K562 (cell line): ENCODE data around the gene SAMD11. TPM values are rescaled to one million over a fixed set of nuclear protein-coding genes. Genes with fewer than 3 reads are reported as not detected.
A peak's percentile ranks its signal among the peaks of the same experiment; 100 is the strongest.

Experiments
- EZH2 ChIP-seq: IDR thresholded peaks from 2 replicates; pipeline ENCODE4 v1.6.1; 2012; ENCODE audit warnings: low read depth, mild to moderate bottlenecking, inconsistent platforms, low read length, borderline replicate concordance
- JUN ChIP-seq, 2 experiments: sonication (generic) in 1 of 2; formaldehyde crosslinking in 1 of 2; IDR thresholded peaks; 2 replicates each; pipeline versions ENCODE4 v1.6.1 to v1.8.0; 2012 to 2022; ENCODE audit warnings: borderline replicate concordance in 2 of 2, mild to moderate bottlenecking in 2 of 2, improper control_type of control experiment in 1 of 2, low read depth in 1 of 2, low read length in 1 of 2, missing genetic modification reagents in 1 of 2
- POLR3G ChIP-seq: IDR thresholded peaks from 2 replicates; pipeline ENCODE4 v1.6.1; 2011; ENCODE audit not compliant: insufficient read length, insufficient replicate concordance; ENCODE audit errors: extremely low read depth
- RB1 ChIP-seq: fragments of 450-650 bp; IDR thresholded peaks from 2 replicates; pipeline ENCODE4 v1.6.1; 2017; ENCODE audit warnings: low read depth, mild to moderate bottlenecking
- RBM25 ChIP-seq: fragments of 200-400 bp; formaldehyde crosslinking; IDR thresholded peaks from 2 replicates; pipeline ENCODE4 v1.6.1; 2018; ENCODE audit warnings: low read length, low read depth, moderate library complexity; ENCODE audit not compliant: severe bottlenecking
- SFPQ ChIP-seq: fragments of 200-400 bp; formaldehyde crosslinking; IDR thresholded peaks from 2 replicates; pipeline ENCODE4 v1.6.1; 2017; ENCODE audit warnings: mild to moderate bottlenecking, low read depth, low read length, moderate library complexity
- SMAD2 ChIP-seq: fragments of 150-350 bp; IDR thresholded peaks from 2 replicates; pipeline ENCODE4 v1.6.1; 2014; ENCODE audit warnings: low read depth, mild to moderate bottlenecking, low read length
- SMAD3 ChIP-seq: fragments of 450-650 bp; formaldehyde crosslinking; conservative IDR thresholded peaks from 2 replicates; pipeline ENCODE4 v1.4.0; 2020; ENCODE audit warnings: mild to moderate bottlenecking
- SOX6 ChIP-seq: fragments of 450-650 bp; IDR thresholded peaks from 2 replicates; pipeline ENCODE4 v1.6.1; 2014; ENCODE audit warnings: mild to moderate bottlenecking
- SRSF3 ChIP-seq: fragments of 200-400 bp; formaldehyde crosslinking; IDR thresholded peaks from 2 replicates; pipeline ENCODE4 v1.6.1; 2016; ENCODE audit warnings: mild to moderate bottlenecking, low read length, moderate library complexity; ENCODE audit not compliant: insufficient read depth
- XRCC3 ChIP-seq: fragments of 450-650 bp; IDR thresholded peaks from 2 replicates; pipeline ENCODE4 v1.6.1; 2017; ENCODE audit warnings: mild to moderate bottlenecking, moderate library complexity
- YY1 ChIP-seq, 3 experiments: IDR thresholded peaks; 2 replicates each; pipeline ENCODE4 v1.6.1; 2011; ENCODE audit warnings: low read length in 2 of 3, mild to moderate bottlenecking in 2 of 3, moderate library complexity in 2 of 3, borderline replicate concordance in 1 of 3, control low read depth in 1 of 3, low read depth in 1 of 3; ENCODE audit not compliant: insufficient read depth in 3 of 3, insufficient replicate concordance in 2 of 3, control insufficient read depth in 1 of 3, insufficient read length in 1 of 3; ENCODE audit errors: extremely low read depth in 1 of 3
- ZNF253 ChIP-seq: fragments of 250-450 bp; sonication (Bioruptor Pico); conservative IDR thresholded peaks from 2 replicates; pipeline ENCODE4 v1.6.1; 2021; ENCODE audit warnings: mild to moderate bottlenecking
- ZNF507 ChIP-seq: conservative IDR thresholded peaks from 2 replicates; pipeline ENCODE4 v1.6.1; 2017; ENCODE audit warnings: missing genetic modification characterization, missing compliant biosample characterization
- ZNF609 ChIP-seq: sonication (generic); formaldehyde crosslinking; IDR thresholded peaks from 2 replicates; pipeline ENCODE4 v1.8.1; 2023; ENCODE audit warnings: missing genetic modification reagents, mild to moderate bottlenecking, borderline replicate concordance
- ZNF668 ChIP-seq: fragments of 250-450 bp; sonication (Bioruptor Pico); IDR thresholded peaks from 2 replicates; pipeline ENCODE4 v1.8.0; 2022; ENCODE audit warnings: mild to moderate bottlenecking, inconsistent platforms
- ZNF778 ChIP-seq: fragments of 450-650 bp; formaldehyde crosslinking; IDR thresholded peaks from 2 replicates; pipeline ENCODE4 v1.4.0; 2020; ENCODE audit warnings: mild to moderate bottlenecking, moderate library complexity
- polyA plus RNA-seq, 8 experiments: library from polyadenylated mRNA; depleted of rRNA in 4 of 8; stranded (reverse) in 5 of 8; unstranded in 3 of 8; fragments of >200 nt; fragmentation: Nextera tagmentation in 2 of 8; fragmentation: Illumina TruSeq in 1 of 8; extraction: Ambion mirVana in 2 of 8; extraction: Trizol in 1 of 8; gene quantifications; 2 replicates each; pipeline versions ENCODE4 v1.2.1 to v1.2.3, GENCODE V29; 2011 to 2014; ENCODE audit warnings: inconsistent platforms in 1 of 8, missing spikeins in 1 of 8
- total RNA-seq, 7 experiments: library from RNA; depleted of rRNA in 6 of 7; stranded (reverse); fragments of >200 nt in 6 of 7; fragmentation: Illumina TruSeq in 2 of 7; extraction: Trizol in 2 of 7; gene quantifications; 2 replicates each; pipeline versions ENCODE4 v1.2.1 to v1.2.3, GENCODE V29; 2011 to 2021; ENCODE audit warnings: low replicate concordance in 1 of 7

Gene SAMD11
- total and polyA plus RNA-seq, 9 of the 15 experiments (the other 6 are each of a cell fraction or from before 2014, with no cell fraction given): 0.07 to 0.82 (median 0.11) TPM; not detected in 2

- TF ChIP-seq SMAD2 (no peak), JUN (IDR thresholded peaks at IDR 0.05; ENCODE audit: borderline replicate concordance, low read depth, low read length) (no peak), JUN (CRISPR knock-in tag; IDR thresholded peaks at IDR 0.05; ENCODE audit: borderline replicate concordance) (no peak), RB1 (no peak), SFPQ (no peak), ZNF507 (tag) (no peak), ZNF253 (CRISPR knock-in tag) (no peak), ZNF609 (CRISPR knock-in tag) (no peak), EZH2 (peak; percentile 91; the same call in 1 of the 2 replicates), POLR3G (no peak), SMAD3 (CRISPR knock-in tag) (no peak), YY1 (IDR thresholded peaks at IDR 0.05; ENCODE audit: borderline replicate concordance in 1 of 3, control insufficient read depth in 1 of 3, extremely low read depth in 1 of 3, insufficient read depth in 3 of 3, insufficient read length in 1 of 3, insufficient replicate concordance in 2 of 3, low read depth in 1 of 3, low read length in 2 of 3) (peak in 1 of 3 experiments; percentile 17), ZNF668 (CRISPR knock-in tag) (no peak), XRCC3 (no peak), RBM25 (no peak), SOX6 (no peak), SRSF3 (no peak), ZNF778 (CRISPR knock-in tag) (no peak)
Observed at GRCh38 chr1:924656-925560, 1.2 kb downstream of the SAMD11 start (continued).
